ENCODE data around the gene CNOT1.
"Not testable (repeated sequence)": the region's sequence is repeated elsewhere in the genome, so short reads cannot be mapped to it uniquely, and the experiment has no call there.

The CNOT1 gene

DNA sequence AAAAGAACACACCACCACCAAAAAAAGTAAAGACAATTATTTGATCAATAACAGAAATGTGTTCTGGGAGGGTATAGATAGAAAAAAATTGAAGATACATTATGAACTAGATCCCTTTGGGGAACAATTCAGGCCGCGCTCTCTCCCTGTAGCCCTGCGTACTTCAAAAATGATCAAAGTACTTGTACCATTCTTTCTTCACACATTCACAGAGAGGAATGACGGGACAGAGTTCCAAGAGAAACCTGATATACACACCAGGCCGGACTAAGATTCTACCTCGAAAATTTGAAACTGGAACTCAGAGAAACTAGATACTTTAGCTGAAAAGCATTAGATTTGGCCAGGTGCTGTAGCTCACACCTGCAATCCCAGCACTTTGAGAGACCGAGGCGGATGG is 50.0 kb downstream of the CNOT1 start:
- FAIRE-seq (no peak), DNase-seq (ENCODE audit: insufficient read length, low spot score) (no peak)
- TF ChIP-seq POLR2A (IDR thresholded peaks at IDR 0.05; ENCODE audit: low read depth, low read length), result no peak

DNA sequence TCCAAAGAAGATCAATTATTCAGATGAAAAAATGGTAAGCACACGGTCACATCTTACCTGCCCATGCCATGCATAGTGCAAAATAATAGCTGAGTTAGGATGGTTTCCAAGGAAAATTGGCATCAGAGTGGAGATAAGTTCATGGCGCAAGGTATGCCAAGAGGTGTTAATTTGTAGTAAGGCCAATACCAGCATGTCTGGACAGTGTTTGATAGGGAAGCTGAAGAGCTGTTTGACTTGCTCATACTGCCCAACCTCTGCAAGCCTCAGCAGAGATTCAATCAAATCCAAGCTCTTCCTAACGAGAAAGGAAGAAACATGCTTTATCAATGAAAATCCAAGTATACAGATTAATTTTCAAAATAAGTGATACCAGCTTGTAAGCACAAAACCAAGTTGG is 51.0 kb downstream of the CNOT1 start:
- no peak for DNase-seq (ENCODE audit: insufficient read length, low spot score)
- TF ChIP-seq POLR2A (IDR thresholded peaks at IDR 0.05; ENCODE audit: low read depth, low read length), result no peak
- no peak for FAIRE-seq

DNA sequence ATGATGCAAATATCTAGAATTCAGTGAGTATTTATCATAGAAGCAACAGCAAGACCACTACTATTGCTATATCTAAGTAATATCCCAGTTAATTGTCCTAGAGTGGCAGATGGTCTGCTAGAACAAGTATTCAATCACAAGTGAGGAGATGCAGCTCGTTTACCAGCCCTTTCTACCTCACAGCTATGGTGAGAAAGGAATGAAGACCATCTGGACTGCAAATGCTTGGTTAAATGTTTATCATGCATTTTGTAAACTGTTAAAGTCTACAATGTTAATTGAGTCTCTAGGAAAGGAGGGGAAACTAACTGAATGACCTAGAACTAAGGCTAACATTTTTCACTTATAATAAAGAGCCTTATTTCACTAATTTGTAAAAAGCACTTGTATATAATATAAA is 52.5 kb downstream of the CNOT1 start:
- no peak for FAIRE-seq

DNA sequence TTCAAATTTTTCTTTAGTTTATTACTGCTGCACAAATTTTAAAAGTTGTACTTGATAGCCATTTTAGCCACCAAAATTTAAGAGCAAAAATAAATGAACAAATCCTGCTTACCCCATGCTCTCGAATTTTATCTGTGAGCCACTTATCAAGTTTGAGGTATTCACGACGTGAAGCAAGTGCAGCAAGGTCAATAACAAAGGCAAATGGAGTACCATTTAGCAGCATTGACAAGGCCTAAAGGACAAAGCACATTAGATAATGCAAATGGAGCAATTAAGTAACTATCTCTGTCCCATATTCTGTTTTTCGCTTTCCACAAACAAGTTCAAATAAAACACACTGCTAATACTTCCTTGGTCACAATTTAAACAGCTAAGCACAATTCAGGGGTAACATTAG is 54.7 kb downstream of the CNOT1 start:
- no peak for TF ChIP-seq POLR2A (IDR thresholded peaks at IDR 0.05; ENCODE audit: low read depth, low read length)
- DNase-seq (ENCODE audit: insufficient read length, low spot score) (no peak), FAIRE-seq (no peak)

More for the DNA sequence above, 52.5 kb downstream of the CNOT1 start:
- DNase-seq (ENCODE audit: insufficient read length, low spot score), result no peak
- no peak for TF ChIP-seq POLR2A (IDR thresholded peaks at IDR 0.05; ENCODE audit: low read depth, low read length)

DNA sequence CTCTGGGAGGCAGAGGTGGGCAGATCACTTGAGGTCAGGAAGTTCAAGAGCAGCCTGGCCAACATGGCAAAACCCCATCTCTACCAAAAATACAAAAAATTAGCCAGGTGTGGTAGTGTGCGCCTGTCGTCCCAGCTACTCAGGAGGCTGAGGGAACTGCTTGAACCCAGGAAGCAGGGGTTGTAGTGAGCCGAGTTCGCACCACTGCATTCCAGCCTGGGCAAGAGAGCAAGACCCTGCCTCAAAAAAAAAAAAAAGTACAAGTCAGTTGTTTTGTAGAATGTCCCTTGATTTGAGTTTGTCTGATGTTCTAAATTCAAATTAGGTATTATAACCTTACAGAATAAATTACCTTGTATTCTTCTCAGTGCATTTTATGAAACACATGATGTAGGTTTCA is 63.9 kb downstream of the CNOT1 start:
- DNase-seq (ENCODE audit: insufficient read length, low spot score); FAIRE-seq: not testable (repeated sequence)

DNA sequence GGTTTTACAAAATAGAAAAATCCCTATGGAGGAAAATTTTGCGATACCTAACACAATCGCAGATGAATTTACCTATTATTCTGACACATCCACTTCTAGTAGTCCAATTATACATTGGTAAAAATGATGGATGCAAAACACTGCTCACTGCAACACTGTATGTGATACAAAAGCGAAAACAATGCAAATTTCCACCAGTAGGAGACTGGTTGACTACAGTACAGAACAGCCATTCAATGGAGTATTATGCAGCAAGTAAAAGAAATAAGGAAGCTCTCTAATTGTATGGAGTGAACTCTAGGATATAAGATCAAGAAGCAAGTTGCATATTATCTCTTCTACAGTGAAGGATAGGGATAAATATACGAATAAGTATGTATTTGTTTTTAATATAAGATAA is 65.9 kb downstream of the CNOT1 start:
- TF ChIP-seq POLR2A (IDR thresholded peaks at IDR 0.05; ENCODE audit: low read depth, low read length), result no peak
- DNase-seq (ENCODE audit: insufficient read length, low spot score), result no peak
- FAIRE-seq, result no peak

DNA sequence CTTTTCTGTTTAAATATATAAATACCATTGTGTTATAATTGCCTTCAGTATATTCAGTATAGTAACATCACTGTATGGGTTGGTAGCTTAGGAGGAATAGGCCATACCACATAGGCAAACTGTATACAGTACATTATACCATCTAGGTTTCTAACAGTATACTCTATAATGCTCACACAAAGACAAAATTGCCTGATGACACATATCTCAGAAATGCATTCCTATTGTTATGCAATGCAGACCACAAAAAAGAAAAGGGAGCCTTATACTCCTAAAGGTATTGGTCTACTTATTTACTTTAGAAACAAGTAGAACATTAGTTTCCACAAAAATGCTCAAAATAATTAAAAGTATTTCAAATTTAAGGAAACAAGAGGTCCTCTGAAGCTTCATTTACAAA is 66.4 kb downstream of the CNOT1 start:
- no peak for TF ChIP-seq POLR2A (IDR thresholded peaks at IDR 0.05; ENCODE audit: low read depth, low read length)
- FAIRE-seq (no peak), DNase-seq (ENCODE audit: insufficient read length, low spot score) (no peak)

DNA sequence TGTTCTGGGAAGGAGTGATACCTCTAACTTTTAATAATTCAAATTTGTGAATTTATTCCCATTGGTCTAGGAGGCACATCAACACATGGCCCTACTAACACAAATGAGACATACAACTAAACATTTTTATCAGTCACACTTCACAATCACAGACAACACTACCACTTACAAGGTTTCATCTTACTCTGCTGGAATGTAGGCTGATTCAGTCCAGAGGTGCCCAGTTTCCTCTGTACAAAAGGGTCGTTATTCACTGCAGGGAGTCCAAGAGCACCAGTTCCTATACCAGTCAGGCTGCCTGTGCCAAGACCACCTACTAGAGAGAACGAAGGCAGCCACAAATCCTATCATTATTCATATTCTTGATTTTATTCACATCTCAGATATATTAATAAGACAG is 72.9 kb downstream of the CNOT1 start:
- TF ChIP-seq POLR2A (IDR thresholded peaks at IDR 0.05; ENCODE audit: low read depth, low read length), result no peak
- peak; percentile 67 for FAIRE-seq
- no peak for DNase-seq (ENCODE audit: insufficient read length, low spot score)

DNA sequence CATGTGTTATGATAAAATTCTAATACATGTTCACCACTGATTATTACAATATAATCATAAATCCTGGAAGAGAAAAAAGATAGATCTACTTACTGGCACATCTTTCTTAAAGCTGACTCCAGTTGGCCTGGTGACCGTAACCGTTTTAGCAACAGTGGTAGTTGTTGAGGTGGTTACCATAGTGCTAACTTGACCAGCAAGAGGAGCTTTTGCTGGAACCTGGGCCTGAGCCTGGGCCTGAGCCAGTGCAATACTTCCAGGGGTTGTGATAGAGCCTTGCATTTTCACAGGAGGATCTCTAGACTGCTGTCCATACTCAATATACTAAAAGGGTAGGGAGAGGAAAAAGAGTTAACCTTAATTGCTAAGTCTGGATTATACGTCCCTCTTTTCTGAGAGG is 78.1 kb downstream of the CNOT1 start:
- FAIRE-seq (no peak), DNase-seq (ENCODE audit: insufficient read length, low spot score) (no peak)
- TF ChIP-seq POLR2A (IDR thresholded peaks at IDR 0.05; ENCODE audit: low read depth, low read length), result no peak

DNA sequence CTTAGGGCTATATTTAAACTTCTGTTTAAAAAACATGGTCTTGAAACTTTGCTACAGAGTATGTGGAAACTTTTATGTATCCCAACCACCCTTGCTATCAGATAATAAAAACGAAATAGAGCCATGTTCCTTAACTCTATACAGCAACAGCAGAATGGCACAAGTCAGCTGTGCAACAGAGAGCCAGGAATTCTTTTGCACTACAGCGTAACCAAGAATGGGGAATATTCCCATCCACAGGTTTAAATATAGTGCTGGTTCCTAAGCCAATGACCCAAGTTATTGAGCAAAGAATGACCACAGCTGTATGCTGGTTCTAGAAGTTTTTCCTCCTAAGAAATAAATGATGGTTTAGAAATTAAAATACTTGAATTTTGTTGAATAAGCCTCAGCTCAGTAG is 81.2 kb downstream of the CNOT1 start:
- no peak for TF ChIP-seq POLR2A (IDR thresholded peaks at IDR 0.05; ENCODE audit: low read depth, low read length)
- DNase-seq (ENCODE audit: insufficient read length, low spot score) (no peak), FAIRE-seq (no peak)

DNA sequence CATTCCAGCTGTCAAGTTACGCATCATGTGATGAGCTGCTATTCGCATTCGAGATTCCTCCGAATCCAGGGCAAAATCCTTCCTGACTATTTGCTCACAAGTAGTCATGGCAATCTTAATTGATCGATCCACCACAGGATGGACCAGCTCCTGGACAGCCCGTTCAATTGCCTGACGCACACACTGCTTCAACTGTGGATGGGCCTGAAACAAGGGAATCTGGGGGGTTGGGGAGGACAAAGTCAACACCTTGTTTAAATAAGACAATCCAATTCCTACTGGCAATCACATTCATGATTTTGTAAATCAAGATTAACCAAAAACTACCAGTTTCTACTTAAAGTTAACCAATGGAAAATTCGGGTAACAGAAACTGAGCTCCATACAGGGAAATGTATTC is 85.9 kb downstream of the CNOT1 start:
- no peak for TF ChIP-seq POLR2A (IDR thresholded peaks at IDR 0.05; ENCODE audit: low read depth, low read length)
- DNase-seq (ENCODE audit: insufficient read length, low spot score) (no peak), FAIRE-seq (peak; percentile 52)

DNA sequence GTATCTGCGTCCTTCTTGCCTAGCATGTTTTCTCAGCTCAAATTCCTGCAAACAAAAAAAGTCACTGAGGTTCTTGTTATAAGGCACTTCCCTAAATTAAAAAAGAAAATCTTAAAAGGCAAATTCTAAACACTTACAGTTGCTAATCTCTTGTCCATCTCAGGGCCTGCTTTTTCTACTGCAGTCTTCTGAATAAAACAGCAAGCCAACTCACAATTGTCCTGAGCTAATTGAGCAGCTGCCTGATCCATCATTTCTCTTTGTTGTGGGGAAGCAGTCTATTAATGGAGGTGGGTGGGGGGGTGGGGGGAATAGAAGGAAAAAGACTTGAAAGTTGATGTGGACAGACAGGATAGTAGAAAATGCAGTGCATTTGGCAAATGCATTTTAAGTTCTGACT is 87.3 kb downstream of the CNOT1 start:
- no peak for TF ChIP-seq POLR2A (IDR thresholded peaks at IDR 0.05; ENCODE audit: low read depth, low read length)
- no peak for FAIRE-seq
- no peak for DNase-seq (ENCODE audit: insufficient read length, low spot score)

DNA sequence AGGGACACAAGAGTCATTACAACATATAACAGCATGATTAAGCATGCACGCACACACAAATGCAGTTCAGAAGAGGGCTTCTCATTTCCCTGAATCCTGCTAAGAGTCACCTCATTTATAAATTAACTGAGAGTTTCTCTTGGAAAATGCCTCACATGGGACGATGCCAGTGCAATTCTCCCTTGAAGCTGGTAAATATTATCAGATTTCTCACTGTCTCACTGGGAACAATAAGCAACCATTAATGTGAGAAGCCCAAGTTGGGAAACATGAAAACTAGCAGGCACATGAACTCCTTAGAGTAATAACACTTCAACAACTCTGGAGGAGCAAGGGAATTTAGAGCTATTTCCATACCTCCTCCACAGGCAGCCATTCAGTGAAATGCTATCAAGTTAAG is 87.9 kb downstream of the CNOT1 start:
- FAIRE-seq (no peak), DNase-seq (ENCODE audit: insufficient read length, low spot score) (no peak)
- TF ChIP-seq POLR2A (IDR thresholded peaks at IDR 0.05; ENCODE audit: low read depth, low read length), result no peak

DNA sequence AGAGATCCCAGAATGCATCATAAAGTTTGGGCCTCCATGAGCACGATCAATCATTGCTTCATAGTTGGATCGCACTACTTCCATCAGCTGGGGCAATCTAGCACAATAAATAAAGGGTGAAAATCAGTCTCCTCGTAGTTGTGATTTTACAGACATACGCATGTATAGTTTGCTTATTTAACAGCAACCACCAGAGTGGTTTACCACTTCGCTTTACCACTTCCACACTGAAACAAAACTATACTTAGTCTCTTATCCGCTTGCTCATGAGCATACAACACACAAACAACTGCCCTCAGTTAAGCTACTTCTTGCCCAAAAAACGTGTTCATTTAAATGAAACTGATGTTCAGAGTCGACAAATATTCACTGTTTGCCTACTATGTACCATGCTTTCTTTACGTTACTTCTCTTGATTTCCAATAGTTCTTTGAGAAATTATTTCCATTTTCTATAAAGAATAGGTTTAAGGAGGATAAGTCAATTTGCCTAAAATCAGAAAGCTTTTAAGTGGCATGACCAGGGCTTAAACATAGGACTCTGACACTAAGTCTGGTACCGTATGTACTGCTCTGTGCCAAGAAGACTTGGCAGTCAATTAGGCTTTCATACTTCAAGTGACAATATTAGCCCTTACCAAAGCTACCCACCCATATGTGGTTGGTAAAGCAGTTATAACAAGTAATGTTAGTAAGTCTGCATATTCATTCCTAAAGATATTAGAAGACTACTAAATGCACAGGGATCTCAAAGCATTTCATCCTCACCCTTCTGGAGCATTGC is 92.3 kb downstream of the CNOT1 start:
- DNase-seq (ENCODE audit: insufficient read length, low spot score) (no peak), FAIRE-seq (no peak)
- no peak for TF ChIP-seq POLR2A (IDR thresholded peaks at IDR 0.05; ENCODE audit: low read depth, low read length)

DNA sequence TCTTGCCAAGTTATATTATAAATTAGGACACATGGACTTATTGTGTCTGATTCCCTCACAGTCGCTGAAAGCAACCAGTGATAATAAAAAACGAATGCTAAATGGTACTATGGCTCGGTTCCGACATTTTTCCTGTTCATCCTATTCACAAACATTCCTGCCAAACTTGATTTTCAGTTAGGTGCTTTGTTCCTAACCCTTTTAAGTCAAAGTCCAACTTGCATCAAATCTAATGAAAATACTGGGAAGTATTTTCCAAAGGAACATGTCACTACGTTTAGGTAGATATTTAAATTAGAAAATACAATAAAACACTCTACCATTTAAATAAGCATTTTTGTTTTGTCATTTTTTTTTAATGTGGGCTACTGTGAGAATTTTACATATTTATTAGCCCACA is 93.3 kb downstream of the CNOT1 start:
- TF ChIP-seq POLR2A (IDR thresholded peaks at IDR 0.05; ENCODE audit: low read depth, low read length), result no peak
- no peak for DNase-seq (ENCODE audit: insufficient read length, low spot score)
- FAIRE-seq, result no peak

DNA sequence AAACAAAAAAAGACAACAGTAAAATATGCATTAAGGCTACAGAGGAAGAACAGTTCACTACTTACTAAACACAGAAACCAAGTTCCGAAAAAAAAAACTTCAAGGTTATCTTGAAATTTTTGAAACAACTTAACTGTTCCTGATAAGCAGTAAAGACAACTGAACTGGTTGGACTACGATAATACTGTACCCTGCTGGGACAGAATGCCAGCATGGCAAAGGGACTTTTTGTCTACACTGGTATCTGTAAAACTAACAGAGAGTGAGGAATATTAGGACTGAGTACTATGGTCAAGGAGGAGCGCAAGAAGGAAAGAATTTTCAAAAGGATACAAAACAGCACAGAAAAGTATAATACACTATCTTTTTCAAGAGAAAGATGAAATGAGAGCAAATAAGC is 94.5 kb downstream of the CNOT1 start:
- no peak for TF ChIP-seq POLR2A (IDR thresholded peaks at IDR 0.05; ENCODE audit: low read depth, low read length)
- DNase-seq (ENCODE audit: insufficient read length, low spot score), result no peak
- no peak for FAIRE-seq
